ENCODE results near the gene CDC25C.

DNA sequence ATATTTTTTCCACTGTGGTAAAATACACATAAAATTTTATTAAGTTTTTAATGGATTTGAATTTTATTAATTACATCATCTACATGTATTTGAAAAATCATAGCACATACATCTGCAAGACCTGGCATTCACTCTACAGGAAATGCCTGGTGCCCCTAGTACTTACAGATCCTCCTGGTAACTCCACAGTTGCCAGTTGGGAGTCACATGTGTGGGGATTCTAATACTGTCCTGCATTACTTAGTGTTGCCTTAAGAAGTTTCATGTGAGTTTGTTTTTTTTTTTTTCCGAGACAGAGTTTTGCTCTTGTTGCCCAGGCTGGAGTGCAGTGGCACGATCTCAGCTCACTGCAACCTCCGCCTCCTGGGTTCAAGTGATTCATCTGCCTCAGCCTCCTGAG, 38.9 kb upstream of the CDC25C start:
- TF ChIP-seq, protein P1, sequence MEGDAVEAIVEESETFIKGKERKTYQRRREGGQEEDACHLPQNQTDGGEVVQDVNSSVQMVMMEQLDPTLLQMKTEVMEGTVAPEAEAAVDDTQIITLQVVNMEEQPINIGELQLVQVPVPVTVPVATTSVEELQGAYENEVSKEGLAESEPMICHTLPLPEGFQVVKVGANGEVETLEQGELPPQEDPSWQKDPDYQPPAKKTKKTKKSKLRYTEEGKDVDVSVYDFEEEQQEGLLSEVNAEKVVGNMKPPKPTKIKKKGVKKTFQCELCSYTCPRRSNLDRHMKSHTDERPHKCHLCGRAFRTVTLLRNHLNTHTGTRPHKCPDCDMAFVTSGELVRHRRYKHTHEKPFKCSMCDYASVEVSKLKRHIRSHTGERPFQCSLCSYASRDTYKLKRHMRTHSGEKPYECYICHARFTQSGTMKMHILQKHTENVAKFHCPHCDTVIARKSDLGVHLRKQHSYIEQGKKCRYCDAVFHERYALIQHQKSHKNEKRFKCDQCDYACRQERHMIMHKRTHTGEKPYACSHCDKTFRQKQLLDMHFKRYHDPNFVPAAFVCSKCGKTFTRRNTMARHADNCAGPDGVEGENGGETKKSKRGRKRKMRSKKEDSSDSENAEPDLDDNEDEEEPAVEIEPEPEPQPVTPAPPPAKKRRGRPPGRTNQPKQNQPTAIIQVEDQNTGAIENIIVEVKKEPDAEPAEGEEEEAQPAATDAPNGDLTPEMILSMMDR (conservative IDR thresholded peaks at IDR 0.05) = no peak
- no peak for TF ChIP-seq ZFX (IDR thresholded peaks at IDR 0.05)
